HEK293 (cell line): ENCODE data around the gene GSG1L.

ENCODE experiments used
- CTCF ChIA-PET: fragments of 350-600 bp; formaldehyde crosslinking; extraction: SDS; loops from one replicate; lab custom pipeline; 2021; ENCODE audit warnings: antibody characterized with exemption; lab: Yijun Ruan, JAX
- POLR2A ChIA-PET: fragments of 300-600 bp; formaldehyde crosslinking; extraction: SDS; loops from one replicate; lab custom pipeline; 2020; ENCODE audit warnings: antibody characterized with exemption, inconsistent platforms; lab: Yijun Ruan, JAX
- H3K27ac ChIP-seq: fragments of 200-500 bp; sonication (Bioruptor generic); 2 replicates; pipeline ENCODE4 v1.5.1; 2014; ENCODE audit warnings: low read depth, low read length, control low read depth, inconsistent platforms; ENCODE audit errors: extremely low read depth
- H3K36me3 ChIP-seq, 2 experiments: fragments of 200-500 bp in 1 of 2; sonication (Bioruptor generic) in 1 of 2; 1 replicate in 1 of 2; 2 replicates in 1 of 2; pipeline ENCODE4 v1.5.1; 2014 to 2017; ENCODE audit warnings: inconsistent platforms in 2 of 2, low read length in 2 of 2; ENCODE audit not compliant: control insufficient read depth in 2 of 2, insufficient read depth in 1 of 2
- H3K4me1 ChIP-seq: fragments of 200-500 bp; sonication (Bioruptor generic); 2 replicates; pipeline ENCODE4 v1.5.1; 2014; ENCODE audit warnings: mild to moderate bottlenecking, low read length, inconsistent platforms; ENCODE audit not compliant: control insufficient read depth, insufficient read depth
- H3K4me3 ChIP-seq: 2 replicates; pipeline ENCODE4 v1.5.1; 2011; ENCODE audit warnings: low read depth, mild to moderate bottlenecking, control low read depth, low read length, moderate library complexity
- H3K9me3 ChIP-seq: fragments of 200-500 bp; sonication (Bioruptor generic); 2 replicates; pipeline ENCODE4 v1.5.1; 2014; ENCODE audit warnings: low read depth, low read length, inconsistent platforms; ENCODE audit not compliant: control insufficient read depth, insufficient read depth
- AEBP2 ChIP-seq: fragments of 450-650 bp; formaldehyde crosslinking; IDR thresholded peaks from 2 replicates; pipeline ENCODE4 v1.5.1; 2016; ENCODE audit warnings: missing biosample characterization, missing genetic modification characterization, borderline replicate concordance
- ATF2 ChIP-seq: fragments of 450-650 bp; formaldehyde crosslinking; IDR thresholded peaks from 2 replicates; pipeline ENCODE4 v1.5.1; 2016; ENCODE audit warnings: missing biosample characterization, missing genetic modification characterization, low read depth
- HIC1 ChIP-seq: fragments of 450-650 bp; formaldehyde crosslinking; IDR thresholded peaks from 2 replicates; pipeline ENCODE4 v1.5.1; 2016; ENCODE audit warnings: missing biosample characterization, missing genetic modification characterization
- HOXD13 ChIP-seq: sonication (generic); formaldehyde crosslinking; IDR thresholded peaks from 2 replicates; pipeline ENCODE4 v1.8.0; 2022; ENCODE audit warnings: missing genetic modification reagents, borderline replicate concordance
- OSR2 ChIP-seq: fragments of 450-650 bp; formaldehyde crosslinking; IDR thresholded peaks from 2 replicates; pipeline ENCODE4 v1.5.1; 2016; ENCODE audit warnings: missing biosample characterization, missing genetic modification characterization
- PBX3 ChIP-seq: sonication (generic); formaldehyde crosslinking; IDR thresholded peaks from 2 replicates; pipeline ENCODE4 v1.8.1; 2022; ENCODE audit warnings: mild to moderate bottlenecking, moderate library complexity, missing genetic modification reagents
- SCRT1 ChIP-seq: fragments of 450-650 bp; formaldehyde crosslinking; IDR thresholded peaks from 2 replicates; pipeline ENCODE4 v1.5.1; 2016; ENCODE audit warnings: missing biosample characterization, missing genetic modification characterization, borderline replicate concordance
- SP3 ChIP-seq: fragments of 450-650 bp; formaldehyde crosslinking; IDR thresholded peaks from 2 replicates; pipeline ENCODE4 v1.5.1; 2016; ENCODE audit warnings: missing biosample characterization, missing genetic modification characterization
- ZNF112 ChIP-seq: fragments of 450-650 bp; formaldehyde crosslinking; IDR thresholded peaks from 2 replicates; pipeline ENCODE4 v1.5.0; 2017; ENCODE audit warnings: missing biosample characterization, missing genetic modification characterization
- ZNF132 ChIP-seq: fragments of 450-650 bp; formaldehyde crosslinking; IDR thresholded peaks from 2 replicates; pipeline ENCODE4 v1.5.1; 2017; ENCODE audit warnings: missing biosample characterization, missing genetic modification characterization, borderline replicate concordance
- ZNF146 ChIP-seq: fragments of 450-650 bp; formaldehyde crosslinking; IDR thresholded peaks from 2 replicates; pipeline ENCODE4 v1.5.1; 2016; ENCODE audit warnings: missing biosample characterization, missing genetic modification characterization
- ZNF221 ChIP-seq: fragments of 450-650 bp; formaldehyde crosslinking; IDR thresholded peaks from 2 replicates; pipeline ENCODE4 v1.5.1; 2017; ENCODE audit warnings: missing biosample characterization, missing genetic modification characterization, borderline replicate concordance
- ZNF248 ChIP-seq: fragments of 450-650 bp; formaldehyde crosslinking; IDR thresholded peaks from 2 replicates; pipeline ENCODE4 v1.5.1; 2017; ENCODE audit warnings: missing biosample characterization, missing genetic modification characterization
- ZNF335 ChIP-seq: fragments of 450-650 bp; formaldehyde crosslinking; conservative IDR thresholded peaks from 2 replicates; pipeline ENCODE4 v1.5.1; 2016; ENCODE audit warnings: missing biosample characterization, missing genetic modification characterization
- ZNF341 ChIP-seq: fragments of 450-650 bp; formaldehyde crosslinking; IDR thresholded peaks from 2 replicates; pipeline ENCODE4; 2016; ENCODE audit warnings: low read depth, missing biosample characterization, missing genetic modification characterization
- ZNF426 ChIP-seq: fragments of 450-650 bp; formaldehyde crosslinking; IDR thresholded peaks from 2 replicates; pipeline ENCODE4 v1.5.1; 2017; ENCODE audit warnings: missing biosample characterization, missing genetic modification characterization, mild to moderate bottlenecking, inconsistent platforms, moderate library complexity
- ZNF549 ChIP-seq: fragments of 450-650 bp; IDR thresholded peaks from 2 replicates; pipeline ENCODE4 v1.5.1; 2018; ENCODE audit warnings: missing biosample characterization, missing genetic modification characterization, mild to moderate bottlenecking, inconsistent platforms, moderate library complexity
- ZNF623 ChIP-seq: fragments of 450-650 bp; formaldehyde crosslinking; IDR thresholded peaks from 2 replicates; pipeline ENCODE4 v1.5.1; 2016; ENCODE audit warnings: missing biosample characterization, missing genetic modification characterization
- ZNF677 ChIP-seq: fragments of 450-650 bp; IDR thresholded peaks from 2 replicates; pipeline ENCODE4 v1.5.0; 2018; ENCODE audit warnings: missing biosample characterization, mild to moderate bottlenecking, missing genetic modification characterization, moderate library complexity
- ZNF692 ChIP-seq: fragments of 450-650 bp; formaldehyde crosslinking; IDR thresholded peaks from 2 replicates; pipeline ENCODE4 v1.5.1; 2016; ENCODE audit warnings: missing biosample characterization, missing genetic modification characterization
- ZNF843 ChIP-seq: fragments of 450-650 bp; formaldehyde crosslinking; IDR thresholded peaks from 2 replicates; pipeline ENCODE4 v1.5.1; 2016; ENCODE audit warnings: missing biosample characterization, missing genetic modification characterization
- ZSCAN23 ChIP-seq: fragments of 450-650 bp; formaldehyde crosslinking; IDR thresholded peaks from 2 replicates; pipeline ENCODE4 v1.5.1; 2016; ENCODE audit warnings: missing biosample characterization, missing genetic modification characterization
- TF ChIP-seq, protein P1 (sequence below): fragments of 450-650 bp; formaldehyde crosslinking; IDR thresholded peaks from 2 replicates; pipeline ENCODE4 v1.5.1; 2016; ENCODE audit warnings: missing biosample characterization, missing genetic modification characterization

GSG1L gene

GRCh38 chr16:27759967-27760788 lies 303.3 kb downstream of the GSG1L start:
- ChIA-PET CTCF (interaction anchor here (1.8 kb wide), 1 partner anchor 61 kb away, joined by 5 read pairs; no protein-coding TSS in a partner anchor), POLR2A (no interaction called here)
- Histone ChIP-seq H3K27ac (no peak overlapping the region), H3K4me1 (no peaks in the 10 kb centered on the region), H3K9me3 (no peaks in the 10 kb centered on the region), H3K36me3 (peaks cover 0 to 21% of the 10 kb centered on the region in 2 experiments; a peak in 1 of 3 replicates), H3K4me3 (no peak overlapping the region)
- TF ChIP-seq ATF2 (tag by site-specific recombination) (no peak), SCRT1 (tag by site-specific recombination) (no peak), ZNF146 (tag by site-specific recombination) (no peak), ZNF335 (tag by site-specific recombination) (no peak), ZNF843 (no peak), ZNF677 (tag by site-specific recombination) (no peak), ZNF623 (tag by site-specific recombination) (no peak), OSR2 (tag by site-specific recombination) (no peak), ZNF248 (tag by site-specific recombination) (no peak), ZNF221 (tag by site-specific recombination) (no peak), HOXD13 (no peak), ZNF112 (tag by site-specific recombination) (no peak)

DNA sequence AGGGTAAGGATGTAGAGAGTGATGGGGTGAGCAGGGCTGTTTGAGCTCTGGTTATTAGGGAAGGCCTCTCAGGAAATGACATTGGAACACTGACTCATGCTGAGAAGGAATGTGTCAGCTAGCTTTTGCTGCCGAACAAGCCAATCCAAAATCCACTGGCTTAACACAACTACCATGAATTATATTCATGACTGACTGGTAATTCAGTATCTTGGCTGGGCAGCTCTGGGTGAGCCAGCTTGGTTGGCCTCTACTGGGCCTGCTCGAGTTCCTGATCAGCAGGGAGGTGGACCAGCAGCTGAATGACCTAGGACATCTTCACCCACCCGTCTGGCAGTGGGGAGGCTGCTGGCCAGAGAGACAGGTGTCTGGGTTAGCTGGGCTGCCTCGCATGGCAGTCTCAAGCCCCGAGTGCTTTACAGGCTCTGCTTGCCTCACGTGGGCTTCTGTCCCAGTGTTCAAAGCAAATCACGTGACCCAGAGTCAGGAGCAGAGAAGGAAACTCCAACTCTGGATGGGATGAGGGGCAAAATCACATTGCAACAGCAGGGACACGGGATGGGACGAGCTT lies 304.1 kb downstream of the GSG1L start:
- POLR2A ChIA-PET = no interaction called here
- H3K4me3 ChIP-seq = no peak overlapping the region
- H3K9me3 ChIP-seq = no peaks in the 10 kb centered on the region
- CTCF ChIA-PET = interaction anchor here (1.8 kb wide), 1 partner anchor 60 kb away, joined by 5 read pairs; no protein-coding TSS in a partner anchor
- peaks cover 0 to 17% of the 10 kb centered on the region in 2 experiments; a peak in 1 of 3 replicates for H3K36me3 ChIP-seq
- no peaks in the 10 kb centered on the region for H3K4me1 ChIP-seq
- H3K27ac ChIP-seq = no peak overlapping the region
- TF ChIP-seq HIC1 (tag by site-specific recombination) = no peak
- TF ChIP-seq SP3 = no peak
- TF ChIP-seq ZNF426 (tag by site-specific recombination) = no peak
- no peak for TF ChIP-seq ZNF132
- TF ChIP-seq AEBP2 (tag by site-specific recombination) = no peak
- no peak for TF ChIP-seq ZNF692 (tag by site-specific recombination)
- TF ChIP-seq ATF2 (tag by site-specific recombination) = no peak
- no peak for TF ChIP-seq ZSCAN23
- TF ChIP-seq, protein P1, sequence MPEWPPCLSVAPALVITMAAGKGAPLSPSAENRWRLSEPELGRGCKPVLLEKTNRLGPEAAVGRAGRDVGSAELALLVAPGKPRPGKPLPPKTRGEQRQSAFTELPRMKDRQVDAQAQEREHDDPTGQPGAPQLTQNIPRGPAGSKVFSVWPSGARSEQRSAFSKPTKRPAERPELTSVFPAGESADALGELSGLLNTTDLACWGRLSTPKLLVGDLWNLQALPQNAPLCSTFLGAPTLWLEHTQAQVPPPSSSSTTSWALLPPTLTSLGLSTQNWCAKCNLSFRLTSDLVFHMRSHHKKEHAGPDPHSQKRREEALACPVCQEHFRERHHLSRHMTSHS (tag by site-specific recombination) = no peak
- TF ChIP-seq ZNF341 (tag by site-specific recombination) = no peak
- TF ChIP-seq ZNF549 (tag by site-specific recombination) = no peak
- no peak for TF ChIP-seq PBX3
